OCI-LY7 (cell line): ENCODE measurements around the gene MARCHF5.
"Not testable (repeated sequence)": the region's sequence is repeated elsewhere in the genome, so short reads cannot be mapped to it uniquely, and the experiment has no call there.

Source experiments
- EZH2phosphoT487 ChIP-seq: fragments of 200-600 bp; sonication (generic); IDR thresholded peaks from 2 replicates; pipeline ENCODE4 v1.6.1; 2018; ENCODE audit warnings: low read depth, borderline replicate concordance, mild to moderate bottlenecking, mixed run types, antibody characterized with exemption, low read length, moderate library complexity, mixed read lengths
- TF ChIP-seq, protein P1 (sequence below): fragments of 200-600 bp; sonication (generic); conservative IDR thresholded peaks from 2 replicates; pipeline ENCODE4 v1.5.1; 2014; ENCODE audit warnings: mild to moderate bottlenecking, antibody characterized with exemption, low read length, moderate library complexity, mixed read lengths

DNA sequence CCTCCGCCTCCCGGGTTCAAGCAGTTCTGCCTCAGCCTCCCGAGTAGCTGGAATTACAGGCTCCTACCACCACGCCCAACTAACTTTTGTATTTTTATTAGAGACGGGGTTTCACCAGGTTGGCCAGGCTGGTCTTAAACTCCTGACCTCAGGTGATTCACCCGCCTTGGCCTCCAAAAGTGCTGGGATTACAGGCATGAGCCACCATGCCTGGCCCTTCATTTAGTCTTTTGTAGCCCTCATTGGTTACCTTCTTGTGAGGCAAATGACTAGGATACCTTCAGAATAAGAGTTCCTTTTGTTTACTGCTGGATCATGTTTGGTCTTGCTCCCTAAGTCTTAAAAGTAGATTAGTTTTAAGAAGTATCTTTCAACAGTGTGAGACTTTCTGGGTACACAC is 39.0 kb downstream of the MARCHF5 start:
- TF ChIP-seq, protein P1, sequence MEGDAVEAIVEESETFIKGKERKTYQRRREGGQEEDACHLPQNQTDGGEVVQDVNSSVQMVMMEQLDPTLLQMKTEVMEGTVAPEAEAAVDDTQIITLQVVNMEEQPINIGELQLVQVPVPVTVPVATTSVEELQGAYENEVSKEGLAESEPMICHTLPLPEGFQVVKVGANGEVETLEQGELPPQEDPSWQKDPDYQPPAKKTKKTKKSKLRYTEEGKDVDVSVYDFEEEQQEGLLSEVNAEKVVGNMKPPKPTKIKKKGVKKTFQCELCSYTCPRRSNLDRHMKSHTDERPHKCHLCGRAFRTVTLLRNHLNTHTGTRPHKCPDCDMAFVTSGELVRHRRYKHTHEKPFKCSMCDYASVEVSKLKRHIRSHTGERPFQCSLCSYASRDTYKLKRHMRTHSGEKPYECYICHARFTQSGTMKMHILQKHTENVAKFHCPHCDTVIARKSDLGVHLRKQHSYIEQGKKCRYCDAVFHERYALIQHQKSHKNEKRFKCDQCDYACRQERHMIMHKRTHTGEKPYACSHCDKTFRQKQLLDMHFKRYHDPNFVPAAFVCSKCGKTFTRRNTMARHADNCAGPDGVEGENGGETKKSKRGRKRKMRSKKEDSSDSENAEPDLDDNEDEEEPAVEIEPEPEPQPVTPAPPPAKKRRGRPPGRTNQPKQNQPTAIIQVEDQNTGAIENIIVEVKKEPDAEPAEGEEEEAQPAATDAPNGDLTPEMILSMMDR, result not testable (repeated sequence)
- not testable (repeated sequence) for TF ChIP-seq EZH2phosphoT487
